ENCODE data around the gene CDH13. TPM values are rescaled to one million over a fixed set of nuclear protein-coding genes. Genes with fewer than 3 reads are reported as not detected.

Gene CDH13
- total RNA-seq, 1 experiment from 2014 or later: 0.89 TPM

DNA sequence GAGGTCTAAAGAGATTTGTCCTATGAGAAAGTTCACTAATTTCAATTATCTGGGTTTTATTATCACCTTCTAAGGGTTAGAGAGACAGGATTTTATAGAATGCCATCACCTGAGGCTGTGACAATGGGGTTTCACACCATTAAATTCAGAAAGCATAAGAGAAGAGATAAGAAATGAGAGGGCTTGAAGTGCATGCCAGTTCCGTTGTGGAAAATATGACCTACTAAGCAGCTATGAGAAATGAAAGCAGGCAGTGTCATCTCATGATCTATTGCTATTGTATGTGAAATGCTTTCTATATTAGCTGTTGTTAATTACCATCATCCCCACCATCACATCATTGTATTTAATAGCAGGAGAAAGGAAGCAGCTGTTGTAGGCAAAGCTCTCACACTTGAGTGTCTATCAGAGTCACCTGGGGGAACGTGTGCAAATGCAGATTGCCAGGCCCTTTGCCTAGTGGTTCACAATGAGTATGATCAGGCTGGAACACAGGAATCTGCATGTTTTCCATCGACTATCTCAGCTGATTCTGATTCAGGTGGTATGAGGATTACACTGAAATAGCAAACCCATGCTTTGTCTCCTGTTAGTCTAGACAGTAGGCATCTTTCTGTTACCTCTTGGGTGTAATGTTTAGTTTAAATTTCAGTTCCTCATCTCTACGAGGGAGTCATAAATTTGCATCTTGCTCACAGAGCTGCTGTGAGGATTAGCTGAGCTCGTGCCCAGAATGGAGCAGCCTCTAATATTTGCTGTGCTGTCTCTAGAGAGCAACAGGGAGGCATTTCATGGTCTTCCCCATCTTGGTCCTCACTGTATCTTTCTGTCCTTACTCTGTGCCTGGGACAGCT, 256.4 kb downstream of the CDH13 start:
- H3K4me3 ChIP-seq: no peak overlapping the region
- no peaks in the 10 kb centered on the region for H3K36me3 ChIP-seq
- no peaks in the 10 kb centered on the region for H3K27me3 ChIP-seq
- no peak for DNase-seq
- H3K9me3 ChIP-seq: no peaks in the 10 kb centered on the region

DNA sequence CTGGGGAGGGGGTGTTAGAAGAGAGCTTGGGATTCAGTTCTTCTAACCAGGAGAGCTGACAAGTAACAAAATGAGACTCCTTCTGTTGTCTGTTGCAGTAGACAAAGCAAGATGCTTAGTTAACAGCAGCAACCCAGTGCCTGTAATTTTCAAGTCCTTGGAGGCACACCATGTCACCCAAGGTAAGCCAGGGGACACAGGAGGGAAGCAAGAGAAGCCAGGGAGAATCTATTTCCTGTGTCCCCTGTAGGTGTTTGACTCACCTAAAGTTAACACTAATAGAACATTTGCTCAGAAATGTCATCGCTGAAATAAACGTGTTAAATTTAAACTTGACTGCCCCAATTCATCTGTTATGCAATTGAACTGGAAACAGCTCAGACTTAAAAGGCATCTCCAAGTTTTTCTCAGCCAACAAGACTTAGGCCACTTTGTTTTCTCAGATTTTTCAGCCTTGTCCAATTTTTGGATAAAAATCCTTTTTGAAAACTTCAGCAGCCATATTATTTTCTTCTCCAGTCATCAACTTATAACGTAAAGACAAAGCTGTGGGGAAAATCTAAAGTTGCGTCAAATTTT, 257.6 kb downstream of the CDH13 start:
- H3K9me3 ChIP-seq: no peaks in the 10 kb centered on the region
- no peak for DNase-seq
- no peak overlapping the region for H3K4me3 ChIP-seq
- no peaks in the 10 kb centered on the region for H3K27me3 ChIP-seq
- H3K36me3 ChIP-seq: no peaks in the 10 kb centered on the region

DNA sequence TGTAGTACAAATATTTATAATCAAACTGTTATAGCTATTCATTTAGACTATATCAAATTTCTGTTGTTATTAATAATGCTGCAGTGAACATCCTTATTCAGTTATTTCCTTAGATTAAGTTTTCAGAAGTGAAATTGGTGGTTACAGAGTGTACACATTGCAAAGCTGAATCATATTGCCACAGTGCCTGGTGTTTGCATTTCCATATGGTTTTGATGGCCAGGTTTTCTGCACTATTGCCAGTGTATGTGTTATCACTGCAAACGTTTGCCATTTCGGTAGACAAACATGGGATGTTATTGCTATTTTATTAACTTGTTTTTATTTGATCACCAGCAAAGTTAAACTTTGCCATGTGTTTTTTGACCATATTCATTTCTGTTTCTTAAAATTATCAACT, 259.4 kb downstream of the CDH13 start:
- Histone ChIP-seq H3K9me3 (no peaks in the 10 kb centered on the region), H3K36me3 (no peaks in the 10 kb centered on the region), H3K27me3 (no peaks in the 10 kb centered on the region), H3K4me3 (no peak overlapping the region)
- no peak for DNase-seq

DNA sequence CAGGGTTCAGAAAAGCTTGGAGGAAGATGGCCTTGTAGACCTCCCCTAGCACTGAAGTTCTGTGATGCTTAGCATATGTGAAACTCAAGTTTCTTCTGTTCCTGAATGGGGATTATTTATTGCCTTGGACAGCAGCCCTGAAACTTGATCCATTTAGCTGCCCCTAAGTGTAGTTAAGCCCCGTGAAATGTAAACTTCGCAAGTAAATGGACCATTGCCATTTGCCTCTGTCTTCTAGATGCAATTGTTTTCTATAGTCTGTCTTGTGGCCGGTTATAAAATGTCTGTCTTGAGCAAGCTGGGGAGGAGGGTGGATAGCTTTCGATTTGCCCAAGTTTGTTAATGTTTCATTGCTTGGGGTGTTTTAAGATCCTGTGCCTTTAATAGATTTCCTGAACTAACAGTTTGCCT, 261.8 kb downstream of the CDH13 start:
- H3K27me3 ChIP-seq: no peaks in the 10 kb centered on the region
- H3K9me3 ChIP-seq: no peaks in the 10 kb centered on the region
- no peaks in the 10 kb centered on the region for H3K36me3 ChIP-seq
- no peak overlapping the region for H3K4me3 ChIP-seq
- DNase-seq: no peak

DNA sequence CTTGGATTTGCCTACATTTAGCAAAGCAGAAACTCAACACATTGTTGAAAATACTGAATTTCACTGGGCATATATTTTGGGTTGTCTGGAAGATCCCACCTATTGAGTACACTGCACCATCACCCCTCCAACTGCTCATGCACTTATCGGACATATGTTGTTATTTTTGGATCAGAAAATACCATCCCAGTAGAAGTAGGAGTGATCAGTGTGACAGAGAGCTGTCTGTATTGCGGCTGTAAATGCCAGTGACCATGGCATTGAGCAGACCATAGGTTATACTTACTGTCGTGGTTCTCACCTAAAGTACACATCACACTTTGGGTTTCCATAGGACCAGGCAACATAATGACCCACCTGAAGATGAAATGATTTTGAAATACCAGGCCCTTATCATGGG, 264.7 kb downstream of the CDH13 start:
- no peaks in the 10 kb centered on the region for H3K27me3 ChIP-seq
- no peak for DNase-seq
- no peaks in the 10 kb centered on the region for H3K9me3 ChIP-seq
- H3K4me3 ChIP-seq: no peak overlapping the region
- no peaks in the 10 kb centered on the region for H3K36me3 ChIP-seq

DNA sequence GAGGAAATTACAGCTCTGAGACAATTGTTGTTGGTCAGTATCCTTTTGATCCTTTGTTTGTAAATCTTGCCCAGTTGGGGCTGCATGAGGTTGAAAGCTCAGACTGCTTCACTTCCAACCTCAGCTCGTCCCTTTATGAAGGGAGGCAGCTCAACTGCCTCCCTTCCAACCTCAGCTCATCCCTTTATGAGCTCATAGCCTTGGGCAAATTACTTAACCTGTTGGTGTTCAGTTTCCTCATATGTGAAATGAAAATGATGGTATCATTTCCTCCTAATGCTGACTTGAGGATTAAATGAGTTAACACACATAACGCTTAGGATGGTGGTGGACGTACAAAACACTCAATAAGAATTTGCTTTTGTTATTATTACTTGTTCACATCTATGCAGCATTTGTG, 265.1 kb downstream of the CDH13 start:
- no peak for DNase-seq
- H3K4me3 ChIP-seq: no peak overlapping the region
- no peaks in the 10 kb centered on the region for H3K27me3 ChIP-seq
- H3K9me3 ChIP-seq: no peaks in the 10 kb centered on the region
- H3K36me3 ChIP-seq: no peaks in the 10 kb centered on the region

DNA sequence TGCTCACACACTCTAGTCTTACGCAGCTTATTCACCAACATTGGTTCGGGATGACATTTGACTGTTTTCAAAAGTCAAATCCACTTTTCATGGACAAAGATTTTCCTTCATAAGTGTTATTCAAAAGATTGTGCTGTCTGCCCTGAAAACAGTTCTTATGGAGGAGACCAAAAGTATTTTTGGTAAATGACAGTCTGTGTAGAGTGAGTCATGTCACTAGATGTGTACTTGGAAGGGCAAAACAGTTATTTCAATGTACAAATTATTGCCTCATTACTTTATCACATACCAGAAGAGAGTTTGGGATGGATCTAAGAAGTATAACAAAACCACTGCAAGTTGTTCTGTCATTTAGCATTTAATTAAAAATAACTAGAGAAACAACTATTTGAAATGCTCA, 265.6 kb downstream of the CDH13 start:
- Histone ChIP-seq H3K9me3 (no peaks in the 10 kb centered on the region), H3K36me3 (no peaks in the 10 kb centered on the region), H3K27me3 (no peaks in the 10 kb centered on the region), H3K4me3 (no peak overlapping the region)
- DNase-seq: no peak

DNA sequence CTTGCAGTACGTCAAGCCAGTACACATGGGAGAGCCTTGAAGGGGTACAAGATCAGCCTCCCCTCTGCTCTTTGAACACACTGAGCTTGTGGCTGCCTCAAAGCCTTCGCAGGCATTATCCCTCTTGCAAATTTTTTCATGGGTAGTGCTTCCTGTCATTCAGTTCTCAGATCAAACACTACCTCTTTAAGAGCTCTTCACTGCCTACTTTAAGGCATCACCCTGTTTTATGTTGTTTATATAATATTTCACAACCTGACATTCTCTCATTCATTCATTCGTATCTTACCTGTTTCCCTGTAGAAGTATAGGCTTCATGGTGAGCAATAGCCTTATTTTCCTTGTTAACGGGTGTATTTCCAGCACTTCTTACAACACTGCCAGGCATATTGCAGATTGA, 269.1 kb downstream of the CDH13 start:
- Histone ChIP-seq H3K9me3 (no peaks in the 10 kb centered on the region), H3K36me3 (no peaks in the 10 kb centered on the region), H3K27me3 (no peaks in the 10 kb centered on the region), H3K4me3 (no peak overlapping the region)
- DNase-seq: no peak

DNA sequence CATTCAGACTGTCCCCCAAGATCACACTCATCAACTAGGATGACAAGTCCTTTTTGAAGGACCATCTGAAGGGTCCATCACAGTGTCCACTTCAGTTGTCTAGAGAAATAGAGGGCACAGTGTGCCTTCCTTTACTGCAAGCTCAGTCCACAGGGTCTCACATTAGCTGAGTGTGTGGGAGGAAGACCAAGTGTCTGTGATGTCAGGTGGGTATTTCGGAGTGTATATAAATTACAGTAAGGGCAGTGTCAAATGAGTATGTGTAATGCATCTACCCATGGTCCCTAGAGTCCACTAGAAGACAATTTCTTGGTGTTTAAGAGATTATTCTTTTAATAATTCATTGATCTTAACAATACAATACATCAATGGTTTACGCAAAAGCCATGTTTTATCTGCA, 272.2 kb downstream of the CDH13 start:
- no peaks in the 10 kb centered on the region for H3K27me3 ChIP-seq
- DNase-seq: no peak
- H3K36me3 ChIP-seq: no peaks in the 10 kb centered on the region

DNA sequence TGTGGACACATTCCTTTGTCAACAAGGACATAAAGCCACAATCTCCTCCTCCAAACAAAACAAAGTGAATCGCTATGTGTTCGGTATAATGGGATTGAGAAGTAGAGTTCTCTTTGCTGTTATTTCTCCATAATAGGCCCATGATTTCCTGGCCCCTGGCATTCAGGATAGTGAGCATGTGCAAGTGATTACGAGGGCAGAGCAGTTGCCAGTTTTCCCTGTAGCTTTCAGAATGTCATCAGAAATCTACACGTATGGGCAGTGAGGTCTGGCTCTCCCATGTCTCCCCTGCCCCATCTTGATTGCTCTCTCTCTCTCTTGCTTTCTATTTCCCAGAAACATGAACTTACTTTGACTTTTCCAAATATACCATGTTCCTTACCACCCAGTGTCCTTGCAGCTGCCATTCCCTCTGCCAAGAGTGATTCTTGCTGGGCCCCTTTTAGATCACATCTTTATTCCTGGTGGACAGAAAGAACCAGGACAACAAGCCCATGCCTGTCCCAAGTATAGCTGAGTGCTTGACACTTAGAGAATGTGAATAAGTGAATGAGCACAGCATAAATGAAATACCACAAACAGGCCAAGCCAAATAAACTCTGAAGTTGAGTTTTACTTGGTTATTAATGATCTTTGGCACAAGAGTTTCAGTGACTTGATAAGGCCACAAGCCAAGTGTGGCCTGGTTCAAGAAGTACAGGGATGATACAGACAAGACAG, 273.1 kb downstream of the CDH13 start:
- no peaks in the 10 kb centered on the region for H3K27me3 ChIP-seq
- no peaks in the 10 kb centered on the region for H3K36me3 ChIP-seq
- no peak overlapping the region for H3K4me3 ChIP-seq
- DNase-seq: no peak
- H3K9me3 ChIP-seq: no peaks in the 10 kb centered on the region

More for the DNA sequence above, 272.2 kb downstream of the CDH13 start:
- H3K9me3 ChIP-seq: no peaks in the 10 kb centered on the region
- H3K4me3 ChIP-seq: no peak overlapping the region

DNA sequence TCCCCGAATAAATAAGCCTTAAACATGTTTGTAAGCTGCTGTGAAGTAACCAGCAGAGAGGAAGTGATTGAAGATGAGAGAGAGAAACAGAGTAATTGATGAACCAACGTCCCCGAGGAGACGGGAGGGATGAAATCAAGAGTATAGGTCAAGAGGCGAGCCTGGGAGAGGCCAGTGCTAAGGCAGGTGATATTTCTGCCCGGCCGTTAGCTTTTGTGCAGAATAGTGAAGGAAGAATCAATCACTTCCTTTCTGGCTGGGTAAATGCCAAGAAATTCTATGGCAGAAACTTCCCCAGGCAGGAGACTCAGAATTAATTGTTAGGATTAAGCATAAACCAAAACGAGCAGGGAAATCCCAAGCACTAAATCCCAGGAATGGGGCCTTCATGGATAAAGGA, 273.8 kb downstream of the CDH13 start:
- H3K36me3 ChIP-seq: no peaks in the 10 kb centered on the region
- H3K9me3 ChIP-seq: no peaks in the 10 kb centered on the region
- no peak overlapping the region for H3K4me3 ChIP-seq
- no peak for DNase-seq
- H3K27me3 ChIP-seq: no peaks in the 10 kb centered on the region

DNA sequence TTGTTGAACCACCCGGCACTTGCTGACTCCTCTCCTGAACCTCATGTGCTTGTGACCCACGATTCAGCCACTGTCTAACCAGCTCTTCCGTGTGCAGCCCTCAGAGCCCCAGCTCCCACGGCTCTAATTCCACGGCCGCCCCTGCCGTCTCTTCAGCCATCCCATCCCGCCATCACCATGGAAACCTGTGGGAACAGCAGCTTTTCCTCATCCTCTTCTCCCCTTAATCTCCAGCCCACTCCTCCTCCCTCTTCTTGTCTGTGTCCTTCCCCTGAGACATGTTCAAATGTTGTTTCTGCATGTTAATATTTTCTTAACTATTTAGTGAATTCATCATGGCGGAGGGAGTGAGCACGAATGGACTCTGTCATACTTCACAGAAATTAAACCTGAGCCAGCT, 285.2 kb downstream of the CDH13 start:
- Histone ChIP-seq H3K36me3 (no peaks in the 10 kb centered on the region), H3K27me3 (no peaks in the 10 kb centered on the region), H3K4me3 (no peak overlapping the region), H3K9me3 (no peaks in the 10 kb centered on the region)
- no peak for DNase-seq

DNA sequence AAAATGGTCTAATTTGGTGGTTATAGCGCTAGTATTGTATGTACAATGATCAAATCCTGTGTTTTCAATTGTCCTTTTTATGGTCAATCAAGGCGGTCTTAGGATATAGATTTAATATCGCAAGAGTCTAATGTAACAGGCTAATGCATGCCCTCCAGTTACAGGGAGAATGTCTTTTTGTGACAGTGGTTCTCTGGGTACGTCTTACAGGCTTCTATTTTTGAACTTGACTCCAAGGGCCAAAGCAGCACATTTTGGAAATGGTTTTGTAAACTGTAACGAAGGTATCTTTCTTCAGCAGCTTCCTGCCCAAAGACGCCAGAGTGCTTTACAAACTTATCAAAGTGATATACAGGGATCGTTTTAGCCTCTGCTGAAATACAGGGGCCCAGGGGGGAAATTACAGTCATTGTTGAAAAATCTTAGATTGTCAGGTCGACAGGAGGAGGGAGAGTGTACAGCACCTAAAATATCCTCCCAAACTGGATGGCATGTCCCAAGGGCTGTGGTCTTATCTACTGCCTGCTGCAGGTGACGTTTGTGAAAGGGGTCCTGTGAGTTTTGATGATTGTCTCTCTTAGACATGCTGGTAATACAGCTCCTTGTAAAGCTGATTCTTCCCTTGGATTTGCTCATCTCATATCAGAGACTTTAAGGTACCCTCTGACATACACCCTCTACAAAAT, 288.5 kb downstream of the CDH13 start:
- Histone ChIP-seq H3K27me3 (no peaks in the 10 kb centered on the region), H3K4me3 (no peak overlapping the region)
- no peak for DNase-seq

DNA sequence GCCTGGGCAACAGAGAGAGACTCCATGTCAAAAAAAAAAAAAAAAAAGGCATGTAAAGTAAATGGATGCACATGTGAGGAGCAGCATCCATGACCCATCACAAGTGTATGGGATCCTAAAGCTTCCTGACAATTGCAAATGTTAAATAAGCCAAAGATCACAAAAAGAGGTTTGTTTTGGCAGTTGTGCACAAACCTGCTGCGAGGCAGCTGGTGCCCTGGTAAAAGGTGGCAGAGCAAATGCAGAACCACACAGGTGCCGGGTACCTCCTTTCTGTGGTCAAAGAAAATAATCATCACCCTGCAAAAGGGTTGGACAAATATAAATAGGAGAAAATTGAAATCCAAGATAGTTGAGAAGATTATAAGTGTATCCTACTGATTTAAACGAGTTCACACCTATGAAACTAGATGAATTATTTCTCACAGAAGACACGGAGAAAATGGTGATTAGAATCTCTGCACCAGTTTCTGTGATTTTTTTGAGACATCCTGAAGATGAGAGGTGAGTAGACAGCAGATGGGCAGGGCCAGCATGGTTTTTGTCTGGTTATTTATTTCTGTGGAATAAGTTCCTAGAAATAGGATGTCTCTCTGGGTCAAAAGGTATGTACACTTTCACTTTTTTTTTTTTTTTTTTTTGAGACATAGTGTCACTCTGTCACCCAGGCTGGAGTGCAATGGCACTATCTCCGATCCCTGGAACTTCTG, 291.3 kb downstream of the CDH13 start:
- Histone ChIP-seq H3K9me3 (no peaks in the 10 kb centered on the region), H3K4me3 (no peak overlapping the region), H3K27me3 (no peaks in the 10 kb centered on the region), H3K36me3 (no peaks in the 10 kb centered on the region)
- no peak for DNase-seq

More for the DNA sequence above, 288.5 kb downstream of the CDH13 start:
- Histone ChIP-seq H3K36me3 (no peaks in the 10 kb centered on the region), H3K9me3 (no peaks in the 10 kb centered on the region)

DNA sequence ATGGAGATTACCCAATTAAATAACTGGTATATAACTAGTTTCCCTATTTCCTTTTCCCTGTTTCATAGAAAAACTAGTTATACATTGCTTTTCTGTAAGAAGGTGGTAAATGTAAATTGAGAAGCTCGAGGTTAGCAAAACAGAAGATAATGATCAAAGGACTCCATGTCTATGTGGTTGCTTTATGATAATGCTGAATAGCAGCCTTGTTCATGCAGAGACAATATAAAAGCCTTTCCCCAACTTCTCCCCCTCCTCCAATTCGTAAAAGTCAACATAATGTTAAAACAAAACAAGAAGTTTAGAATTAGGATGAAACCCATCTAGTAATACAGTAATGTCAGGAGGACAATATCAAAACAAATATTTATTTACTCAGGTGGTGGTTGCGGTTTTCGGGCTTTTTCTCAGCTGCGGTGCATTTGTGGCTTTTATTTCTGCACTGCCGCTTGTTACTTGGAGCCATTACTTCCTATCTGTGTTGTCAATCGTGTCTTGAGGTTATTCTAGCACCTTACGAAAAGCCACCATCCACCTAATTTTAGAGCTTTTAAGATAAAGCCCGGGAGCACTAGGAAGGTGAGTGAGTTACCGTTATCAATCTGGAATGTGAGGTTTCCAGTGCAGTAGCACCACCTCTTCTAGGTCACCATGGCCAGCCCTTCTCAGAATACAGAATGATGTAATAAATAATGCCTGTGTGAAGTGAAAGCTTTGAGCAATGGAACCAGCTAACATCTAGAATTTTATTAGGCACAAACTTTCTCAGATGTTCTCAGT, 297.5 kb downstream of the CDH13 start:
- no peak for DNase-seq
- Histone ChIP-seq H3K4me3 (no peak overlapping the region), H3K36me3 (no peaks in the 10 kb centered on the region)

DNA sequence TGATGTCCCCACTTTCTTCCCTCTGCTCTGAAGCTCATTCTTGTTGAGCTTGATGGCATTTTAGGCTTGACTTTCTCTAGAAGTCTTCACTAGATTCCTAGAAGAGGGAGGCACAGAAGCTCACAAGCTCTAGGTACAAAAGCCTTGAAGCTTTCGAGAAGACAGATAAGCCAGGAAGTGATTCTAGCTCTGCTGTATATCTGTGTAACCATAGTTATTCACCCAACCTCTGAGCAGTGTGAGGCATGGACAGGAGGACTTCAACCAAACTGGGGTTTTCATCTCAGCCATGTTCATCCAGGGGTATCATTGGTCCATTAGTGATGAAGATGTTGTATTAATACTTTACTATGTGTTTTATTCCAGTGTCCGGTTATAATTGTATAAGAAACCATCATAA, 299.7 kb downstream of the CDH13 start:
- H3K36me3 ChIP-seq: no peaks in the 10 kb centered on the region
- no peaks in the 10 kb centered on the region for H3K27me3 ChIP-seq
- no peak for DNase-seq
- H3K9me3 ChIP-seq: no peaks in the 10 kb centered on the region
- H3K4me3 ChIP-seq: no peak overlapping the region

More for the DNA sequence above, 297.5 kb downstream of the CDH13 start:
- Histone ChIP-seq H3K27me3 (no peaks in the 10 kb centered on the region), H3K9me3 (no peaks in the 10 kb centered on the region)
